HCT116 (cell line): Measurements from ENCODE around the gene FPR1. TPM values are rescaled to one million over a fixed set of nuclear protein-coding genes. Genes with fewer than 3 reads are reported as not detected.

ENCODE experiments used
- ATAC-seq: fragments of 200-7000 bp; cut with Tn5 transposase; 2 replicates; pipeline ENCODE4 v1.9.1; 2020; ENCODE audit warnings: mild to moderate bottlenecking, moderate library complexity
- BruUV-seq: library from RNA; stranded (reverse); fragments of 400-500 nt; replicated peaks from 2 replicates; lab custom pipeline; 2021; lab: Mats Ljungman, UMichigan
- CTCF ChIA-PET: fragments of 300-600 bp; sonication (Branson Sonifier 250); formaldehyde crosslinking; loops from one replicate; lab custom pipeline; 2021; ENCODE audit warnings: antibody characterized with exemption; lab: Charles Lee
- POLR2A ChIA-PET: fragments of 300-600, 350-600 bp; sonication (Branson Sonifier 250); formaldehyde crosslinking; loops from one replicate; lab custom pipeline; 2021; ENCODE audit warnings: antibody characterized with exemption; lab: Charles Lee
- RAD21 ChIA-PET, 2 experiments: fragments of 300-600 bp; sonication (Branson Sonifier 250); formaldehyde crosslinking; loops; one replicate each; lab custom pipeline; 2023; ENCODE audit warnings: low total read pairs in 2 of 2; ENCODE audit not compliant: uncharacterized antibody in 2 of 2, unreplicated experiment in 2 of 2, low non-redundant PET in 1 of 2; lab: Charles Lee
- DNase-seq: peaks from one replicate; pipeline ENCODE4 v3.0.0-alpha.2; 2010; ENCODE audit warnings: low read depth, low spot score
- H2AFZ ChIP-seq: fragments of 200-600 bp; shearing (Covaris generic), sonication (generic); 2 replicates; pipeline ENCODE4 v1.6.1; 2017; ENCODE audit warnings: low read depth, mixed run types, mixed read lengths, antibody characterized with exemption, low read length; ENCODE audit not compliant: poor library complexity, severe bottlenecking
- H3K27ac ChIP-seq: 2 replicates; pipeline ENCODE4 v1.5.1; 2012; ENCODE audit warnings: low read depth, low read length
- H3K27me3 ChIP-seq: fragments of 200-600 bp; sonication (generic); 2 replicates; pipeline ENCODE4 v1.6.1; 2016; ENCODE audit warnings: mixed run types, low read length, mixed read lengths; ENCODE audit not compliant: insufficient read depth
- H3K36me3 ChIP-seq, 2 experiments: fragments of 200-500 bp in 1 of 2; fragments of 200-600 bp in 1 of 2; sonication (Bioruptor generic) in 1 of 2; sonication (generic) in 1 of 2; 2 replicates each; pipeline versions ENCODE4 v1.5.1 to v1.6.1; 2014 to 2016; ENCODE audit warnings: low read length in 2 of 2, inconsistent platforms in 1 of 2, mixed read lengths in 1 of 2, mixed run types in 1 of 2; ENCODE audit not compliant: insufficient read depth in 2 of 2, control insufficient read depth in 1 of 2
- H3K4me1 ChIP-seq, 2 experiments: fragments of 200-600 bp in 1 of 2; sonication (generic) in 1 of 2; 2 replicates each; pipeline versions ENCODE4 v1.5.1 to v1.6.1; 2012 to 2017; ENCODE audit warnings: low read length in 2 of 2, inconsistent platforms in 1 of 2, mild to moderate bottlenecking in 1 of 2, mixed read lengths in 1 of 2, mixed run types in 1 of 2, moderate library complexity in 1 of 2; ENCODE audit not compliant: insufficient read depth in 2 of 2, control insufficient read depth in 1 of 2
- H3K4me2 ChIP-seq: fragments of 200-600 bp; sonication (generic); 2 replicates; pipeline ENCODE4 v1.6.1; 2017; ENCODE audit warnings: mixed run types, low read length, mixed read lengths
- H3K4me3 ChIP-seq, 2 experiments: fragments of 200-600 bp in 1 of 2; sonication (generic) in 1 of 2; replicated peaks in 1 of 2; 2 replicates each; pipeline ENCODE4 v1.5.1; 2011 to 2016; ENCODE audit warnings: low read length in 2 of 2, control low read depth in 1 of 2, low read depth in 1 of 2, mild to moderate bottlenecking in 1 of 2, mixed read lengths in 1 of 2, mixed run types in 1 of 2
- H3K79me2 ChIP-seq: fragments of 200-600 bp; sonication (generic); 2 replicates; pipeline ENCODE4 v1.6.1; 2017; ENCODE audit warnings: mild to moderate bottlenecking, mixed run types, low read length, moderate library complexity, mixed read lengths; ENCODE audit not compliant: insufficient read depth
- H3K9ac ChIP-seq: fragments of 200-600 bp; sonication (generic); 2 replicates; pipeline ENCODE4 v1.6.1; 2016; ENCODE audit warnings: low read length, mixed read lengths
- H3K9me2 ChIP-seq: fragments of 200-600 bp; sonication (generic), shearing (Covaris generic); 2 replicates; pipeline ENCODE4 v1.6.1; 2017; ENCODE audit warnings: mixed run types, mild to moderate bottlenecking, moderate library complexity; ENCODE audit not compliant: insufficient read depth
- H3K9me3 ChIP-seq, 2 experiments: fragments of 200-500 bp in 1 of 2; fragments of 200-600 bp in 1 of 2; sonication (Bioruptor generic) in 1 of 2; sonication (generic) in 1 of 2; 2 replicates each; pipeline ENCODE4 v1.6.1; 2014 to 2017; ENCODE audit warnings: low read length in 2 of 2, mixed read lengths in 2 of 2, inconsistent platforms in 1 of 2, low read depth in 1 of 2, mild to moderate bottlenecking in 1 of 2, mixed run types in 1 of 2, moderate library complexity in 1 of 2; ENCODE audit not compliant: control insufficient read depth in 1 of 2, insufficient read depth in 1 of 2
- H4K20me1 ChIP-seq: fragments of 200-600 bp; sonication (generic), shearing (Covaris generic); 2 replicates; pipeline ENCODE4 v1.6.1; 2017; ENCODE audit warnings: mixed run types, mild to moderate bottlenecking, moderate library complexity; ENCODE audit not compliant: insufficient read depth
- ATF3 ChIP-seq: IDR thresholded peaks from 2 replicates; pipeline ENCODE4 v1.6.1; 2012
- CBX3 ChIP-seq: IDR thresholded peaks from 2 replicates; pipeline ENCODE4 v1.6.1; 2012; ENCODE audit warnings: low read depth
- EGR1 ChIP-seq: IDR thresholded peaks from 2 replicates; pipeline ENCODE4 v1.6.1; 2012; ENCODE audit warnings: low read depth
- ELF1 ChIP-seq: IDR thresholded peaks from 2 replicates; pipeline ENCODE4 v1.6.1; 2012; ENCODE audit warnings: low read depth, borderline replicate concordance
- EZH2 ChIP-seq: fragments of 200-600 bp; sonication (generic); IDR thresholded peaks from 2 replicates; pipeline ENCODE4 v1.6.1; 2017; ENCODE audit warnings: antibody characterized with exemption, mixed run types
- EZH2phosphoT487 ChIP-seq: fragments of 200-600 bp; IDR thresholded peaks from 2 replicates; pipeline ENCODE4 v1.6.1; 2018; ENCODE audit warnings: antibody characterized with exemption, borderline replicate concordance
- JUND ChIP-seq: IDR thresholded peaks from 2 replicates; pipeline ENCODE4 v1.6.1; 2012
- MAX ChIP-seq: IDR thresholded peaks from 2 replicates; pipeline ENCODE4 v1.6.1; 2012
- POLR2A ChIP-seq: IDR thresholded peaks from 2 replicates; pipeline ENCODE4 v1.7.0; 2011; ENCODE audit warnings: borderline replicate concordance; ENCODE audit not compliant: insufficient read depth, insufficient read length; ENCODE audit errors: extremely low read depth
- POLR2AphosphoS5 ChIP-seq: IDR thresholded peaks from 2 replicates; pipeline ENCODE4 v1.6.1; 2011; ENCODE audit warnings: mild to moderate bottlenecking, low read depth, low read length, moderate library complexity
- RAD21 ChIP-seq: IDR thresholded peaks from 2 replicates; pipeline ENCODE4 v1.6.1; 2012; ENCODE audit warnings: low read depth, mild to moderate bottlenecking
- REST ChIP-seq: IDR thresholded peaks from 2 replicates; pipeline ENCODE4 v1.6.1; 2012; ENCODE audit warnings: low read depth
- SIN3A ChIP-seq: IDR thresholded peaks from 2 replicates; pipeline ENCODE4 v1.6.1; 2012; ENCODE audit warnings: low read depth
- SP1 ChIP-seq: IDR thresholded peaks from 2 replicates; pipeline ENCODE4 v1.6.1; 2012; ENCODE audit warnings: low read depth
- TCF7L2 ChIP-seq: IDR thresholded peaks from 2 replicates; pipeline ENCODE4 v1.7.0; 2011; ENCODE audit warnings: borderline replicate concordance, inconsistent platforms; ENCODE audit not compliant: insufficient read depth, insufficient read length; ENCODE audit errors: extremely low read depth
- YY1 ChIP-seq: IDR thresholded peaks from 2 replicates; pipeline ENCODE4 v1.6.1; 2011; ENCODE audit warnings: low read length, low read depth, moderate library complexity, mild to moderate bottlenecking; ENCODE audit not compliant: insufficient replicate concordance; ENCODE audit errors: extremely low read depth
- intact Hi-C: fragments of 100-400 bp; cut with micrococcal nuclease; formaldehyde crosslinking; loops from 2 replicates; pipeline ENCODE4 v1.10.0; 2022
- total RNA-seq: library from RNA; stranded (reverse); gene quantifications from one replicate; pipeline ENCODE4 v1.2.1, GENCODE V29; 2021; ENCODE audit not compliant: unreplicated experiment
- TF ChIP-seq, protein P1 (sequence below), 3 experiments: fragments of 200-600 bp in 1 of 3; sonication (generic) in 1 of 3; IDR thresholded peaks in 2 of 3; conservative IDR thresholded peaks in 1 of 3; 2 replicates each; pipeline ENCODE4 v1.5.1; 2012 to 2017; ENCODE audit warnings: low read depth in 2 of 3, low read length in 2 of 3, antibody characterized with exemption in 1 of 3, borderline replicate concordance in 1 of 3, control low read depth in 1 of 3, mild to moderate bottlenecking in 1 of 3, mixed read lengths in 1 of 3, mixed run types in 1 of 3, moderate library complexity in 1 of 3; ENCODE audit not compliant: insufficient read depth in 1 of 3

FPR1 gene
- total RNA-seq, 1 experiment from 2014 or later: not detected

DNA sequence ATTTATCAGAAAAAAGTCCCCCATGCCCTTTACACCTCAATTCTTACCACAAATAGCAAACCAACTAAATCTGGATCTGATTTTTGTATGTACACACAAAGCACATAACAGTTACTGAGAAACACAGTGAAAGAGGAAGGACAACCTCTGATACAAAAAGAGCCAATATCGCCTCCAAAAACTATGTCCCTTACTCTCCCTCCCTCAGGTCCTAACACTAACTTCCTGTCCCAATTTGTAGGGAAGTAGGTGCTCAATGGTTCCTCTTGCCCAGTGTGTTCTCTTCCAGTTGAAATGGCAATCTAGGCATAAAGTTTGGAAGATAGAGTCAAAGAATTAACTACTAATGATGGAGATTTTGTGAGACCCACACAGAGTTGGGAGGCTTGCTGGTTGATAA is 27.5 kb upstream of the FPR1 start:
- intact Hi-C loops: loop anchor here (5.0 kb wide), 2 partner anchors 112 to 172 kb away; no protein-coding TSS in a partner anchor
- BruUV-seq: no TSS peak
- CTCF ChIA-PET: interaction anchor here (1.7 to 2.7 kb wide), 2 partner anchors 76 to 118 kb away, joined by 7 to 13 read pairs; no protein-coding TSS in a partner anchor

More for the DNA sequence above, 27.5 kb upstream of the FPR1 start:
- DNase-seq (no peak), ATAC-seq (no peak)
- Histone ChIP-seq H2AFZ (no peak overlapping the region), H3K9ac (no peak overlapping the region), H3K4me1 (peaks cover 0 to 4% of the 10 kb centered on the region in 2 experiments; a peak in 1 of 4 replicates), H3K4me2 (no peak overlapping the region), H3K36me3 (no peaks in the 10 kb centered on the region), H3K4me3 (no peak overlapping the region), H3K9me3 (no peaks in the 10 kb centered on the region), H3K79me2 (no peaks in the 10 kb centered on the region), H3K27me3 (no peaks in the 10 kb centered on the region), H3K27ac (no peak overlapping the region), H4K20me1 (no peaks in the 10 kb centered on the region), H3K9me2 (no peaks in the 10 kb centered on the region)
- TF ChIP-seq ELF1 (no peak), SIN3A (no peak), TCF7L2 (no peak), YY1 (no peak), RAD21 (no peak), JUND (no peak), POLR2A (no peak), CBX3 (no peak), ATF3 (no peak), EGR1 (no peak), REST (no peak), MAX (no peak), EZH2phosphoT487 (no peak), POLR2AphosphoS5 (no peak), EZH2 (no peak), SP1 (no peak)
- TF ChIP-seq, protein P1, sequence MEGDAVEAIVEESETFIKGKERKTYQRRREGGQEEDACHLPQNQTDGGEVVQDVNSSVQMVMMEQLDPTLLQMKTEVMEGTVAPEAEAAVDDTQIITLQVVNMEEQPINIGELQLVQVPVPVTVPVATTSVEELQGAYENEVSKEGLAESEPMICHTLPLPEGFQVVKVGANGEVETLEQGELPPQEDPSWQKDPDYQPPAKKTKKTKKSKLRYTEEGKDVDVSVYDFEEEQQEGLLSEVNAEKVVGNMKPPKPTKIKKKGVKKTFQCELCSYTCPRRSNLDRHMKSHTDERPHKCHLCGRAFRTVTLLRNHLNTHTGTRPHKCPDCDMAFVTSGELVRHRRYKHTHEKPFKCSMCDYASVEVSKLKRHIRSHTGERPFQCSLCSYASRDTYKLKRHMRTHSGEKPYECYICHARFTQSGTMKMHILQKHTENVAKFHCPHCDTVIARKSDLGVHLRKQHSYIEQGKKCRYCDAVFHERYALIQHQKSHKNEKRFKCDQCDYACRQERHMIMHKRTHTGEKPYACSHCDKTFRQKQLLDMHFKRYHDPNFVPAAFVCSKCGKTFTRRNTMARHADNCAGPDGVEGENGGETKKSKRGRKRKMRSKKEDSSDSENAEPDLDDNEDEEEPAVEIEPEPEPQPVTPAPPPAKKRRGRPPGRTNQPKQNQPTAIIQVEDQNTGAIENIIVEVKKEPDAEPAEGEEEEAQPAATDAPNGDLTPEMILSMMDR (IDR thresholded peaks at IDR 0.05 in 2 of 3, conservative IDR thresholded peaks at IDR 0.05 in 1 of 3; ENCODE audit: borderline replicate concordance in 1 of 3, insufficient read depth in 1 of 3, low read depth in 2 of 3, low read length in 2 of 3): no peak
- RAD21 ChIA-PET: no interaction called here
- POLR2A ChIA-PET: no interaction called here
